GM12872 (cell line): ENCODE data around the gene TRIO.

Experiments used
- TF ChIP-seq, protein P1 (sequence below): IDR thresholded peaks from 3 replicates; pipeline ENCODE4 v1.5.1; 2011; ENCODE audit warnings: low read depth, mild to moderate bottlenecking, low read length, moderate library complexity; ENCODE audit not compliant: insufficient read depth

TRIO gene

DNA sequence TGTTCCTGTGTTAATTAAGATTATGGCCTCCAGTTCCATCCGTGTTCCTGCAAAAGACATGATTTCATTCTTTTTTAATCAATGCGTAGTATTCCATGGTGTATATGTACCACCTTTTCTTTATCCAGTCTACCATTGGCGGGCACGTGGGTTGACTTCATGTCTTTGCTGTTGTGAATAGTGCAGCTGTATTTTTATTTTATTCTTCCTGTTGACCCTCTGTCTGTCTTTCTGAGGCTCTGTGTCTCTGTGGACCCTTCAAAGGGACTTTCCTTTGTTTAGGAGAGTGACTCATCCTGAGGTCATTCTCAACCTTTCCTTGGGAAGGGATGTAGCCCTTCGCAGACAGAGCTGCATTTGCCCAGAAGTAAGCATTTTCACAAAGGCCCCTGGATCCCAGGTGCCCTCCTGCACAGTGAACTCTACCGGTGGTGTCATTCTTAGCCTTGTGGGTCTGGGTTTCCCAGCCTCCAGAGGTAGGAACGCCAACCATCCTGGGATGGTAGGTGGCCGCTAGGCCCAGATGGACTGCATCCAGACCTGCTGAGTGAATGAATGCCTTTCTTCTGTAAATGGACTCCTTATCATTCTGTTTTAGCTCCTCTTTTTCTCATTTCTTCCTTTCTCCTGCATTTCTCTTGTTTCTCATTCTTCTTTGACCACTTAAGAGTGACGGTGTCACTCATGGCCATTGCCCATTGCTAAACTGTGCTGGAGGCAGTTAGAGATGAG lies 22.4 kb downstream of the TRIO start:
- TF ChIP-seq, protein P1, sequence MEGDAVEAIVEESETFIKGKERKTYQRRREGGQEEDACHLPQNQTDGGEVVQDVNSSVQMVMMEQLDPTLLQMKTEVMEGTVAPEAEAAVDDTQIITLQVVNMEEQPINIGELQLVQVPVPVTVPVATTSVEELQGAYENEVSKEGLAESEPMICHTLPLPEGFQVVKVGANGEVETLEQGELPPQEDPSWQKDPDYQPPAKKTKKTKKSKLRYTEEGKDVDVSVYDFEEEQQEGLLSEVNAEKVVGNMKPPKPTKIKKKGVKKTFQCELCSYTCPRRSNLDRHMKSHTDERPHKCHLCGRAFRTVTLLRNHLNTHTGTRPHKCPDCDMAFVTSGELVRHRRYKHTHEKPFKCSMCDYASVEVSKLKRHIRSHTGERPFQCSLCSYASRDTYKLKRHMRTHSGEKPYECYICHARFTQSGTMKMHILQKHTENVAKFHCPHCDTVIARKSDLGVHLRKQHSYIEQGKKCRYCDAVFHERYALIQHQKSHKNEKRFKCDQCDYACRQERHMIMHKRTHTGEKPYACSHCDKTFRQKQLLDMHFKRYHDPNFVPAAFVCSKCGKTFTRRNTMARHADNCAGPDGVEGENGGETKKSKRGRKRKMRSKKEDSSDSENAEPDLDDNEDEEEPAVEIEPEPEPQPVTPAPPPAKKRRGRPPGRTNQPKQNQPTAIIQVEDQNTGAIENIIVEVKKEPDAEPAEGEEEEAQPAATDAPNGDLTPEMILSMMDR: no peak

DNA sequence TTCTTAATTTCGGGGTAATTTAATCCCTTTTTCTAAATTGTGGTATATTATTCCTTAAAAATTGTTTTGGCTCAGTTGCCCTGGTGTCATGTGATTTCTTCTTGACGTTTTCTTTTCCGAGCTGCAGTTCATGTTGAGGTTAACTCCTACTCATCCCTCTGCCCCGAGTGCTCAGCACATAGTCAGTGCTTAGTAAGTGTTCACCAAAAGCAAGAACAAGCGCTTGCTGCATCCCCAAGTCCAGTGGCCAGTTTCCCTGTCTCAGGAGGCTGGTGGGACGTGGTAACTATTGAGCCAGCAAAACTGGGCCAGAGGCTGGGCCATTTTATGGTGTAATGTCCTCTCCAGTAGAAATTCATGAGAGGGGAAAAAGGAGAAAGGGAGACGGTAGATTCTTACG lies 23.3 kb downstream of the TRIO start:
- TF ChIP-seq, protein P1: no peak

DNA sequence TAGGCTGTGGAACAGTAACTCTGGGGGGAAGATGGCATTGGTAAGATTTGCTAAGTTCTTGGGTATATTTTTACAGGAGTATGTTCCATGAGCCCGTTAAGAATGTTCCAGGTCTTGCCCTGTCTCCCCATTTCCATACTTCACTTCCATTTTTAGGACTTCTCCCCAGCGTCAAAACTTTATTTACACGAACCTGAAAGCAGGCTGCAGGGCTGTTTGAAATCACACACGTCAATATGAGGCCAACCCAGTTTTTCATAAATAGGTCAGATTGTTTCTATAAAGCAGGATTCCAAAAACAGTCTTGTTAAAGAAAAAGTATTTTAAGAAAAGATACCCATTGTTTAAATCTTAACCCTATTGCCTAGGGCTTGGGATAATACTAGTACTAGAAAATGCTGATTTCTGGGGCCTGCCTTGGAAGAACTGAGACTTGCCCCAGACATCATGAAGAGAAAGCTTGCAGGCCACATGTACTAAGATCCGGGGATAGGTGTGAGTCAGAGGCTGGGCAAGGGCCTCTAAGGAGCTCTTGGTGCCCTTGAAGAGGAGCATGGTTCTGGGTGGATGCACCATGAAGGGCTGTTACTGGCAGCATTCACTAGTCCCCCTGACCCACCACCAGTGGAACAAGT lies 24.2 kb downstream of the TRIO start:
- TF ChIP-seq, protein P1: no peak

DNA sequence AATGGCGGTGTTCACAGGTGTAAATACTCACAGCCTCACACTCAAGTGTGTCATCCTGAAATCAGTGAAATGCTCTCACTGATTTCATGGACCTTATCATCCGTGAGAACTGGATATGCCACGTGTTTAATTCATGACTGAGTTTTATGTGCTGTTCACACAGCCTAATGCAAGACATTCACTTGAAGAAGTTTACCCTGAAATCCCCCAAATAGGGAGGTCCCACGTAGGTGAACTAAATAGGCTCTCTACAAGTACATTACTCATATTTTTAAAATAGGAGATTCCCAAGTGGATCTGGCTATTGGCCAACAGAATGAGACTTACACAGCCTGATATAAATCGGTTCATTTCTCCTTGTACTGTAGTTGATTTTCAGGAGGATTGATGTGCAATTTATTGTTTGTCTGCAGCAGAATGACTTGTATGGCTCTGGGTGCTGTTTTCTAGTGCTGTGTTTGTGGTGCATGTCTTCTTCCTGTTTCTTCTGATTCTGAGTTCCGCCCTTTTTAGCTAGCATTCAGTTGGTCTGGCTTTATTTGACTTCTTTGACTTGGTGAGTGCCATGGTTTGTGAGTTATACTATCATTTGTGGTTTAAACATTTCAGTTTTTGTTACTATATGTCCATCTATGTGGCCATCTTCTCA lies 25.1 kb downstream of the TRIO start:
- TF ChIP-seq, protein P1: no peak

DNA sequence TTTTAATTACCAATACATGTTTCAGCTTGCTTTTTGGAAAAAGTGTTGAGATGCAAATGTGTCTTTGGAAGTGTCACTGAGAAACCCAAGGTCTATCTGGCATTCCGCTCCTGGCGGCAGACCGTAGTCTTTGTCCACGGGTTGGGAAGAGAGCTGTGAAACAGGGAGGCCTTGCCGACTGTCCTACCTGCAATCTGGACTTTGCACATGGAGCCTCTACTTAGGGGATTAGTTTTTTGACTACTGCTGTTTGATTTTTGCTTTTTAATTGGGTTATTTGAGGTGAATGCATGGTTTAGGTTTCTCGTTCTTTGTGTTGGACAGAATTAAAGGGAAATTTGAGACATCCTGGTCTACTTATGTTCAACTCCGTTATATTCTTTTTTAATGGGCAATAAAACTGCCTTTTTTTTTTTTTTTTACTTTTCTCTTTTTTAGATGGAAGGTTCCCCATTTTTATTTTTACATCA lies 25.7 kb downstream of the TRIO start:
- TF ChIP-seq, protein P1: no peak

DNA sequence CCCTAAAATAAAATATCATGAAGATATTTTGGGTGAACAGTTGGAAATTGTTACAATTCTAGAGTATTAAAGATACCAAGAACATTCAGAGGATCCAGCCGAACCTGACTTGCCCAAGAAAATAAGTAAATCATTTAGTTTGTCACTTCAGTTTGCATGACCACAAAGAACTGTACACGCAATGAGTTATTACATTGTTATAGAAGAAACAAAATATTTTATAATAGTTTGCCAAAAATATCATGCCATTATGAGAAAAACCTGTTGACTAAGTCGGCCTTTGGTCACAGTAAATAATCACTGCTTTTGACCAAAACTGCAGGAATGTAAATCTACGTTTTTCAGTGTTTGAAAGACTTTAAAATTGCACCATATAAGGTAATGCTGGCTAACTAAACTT lies 27.9 kb downstream of the TRIO start:
- TF ChIP-seq, protein P1: no peak

DNA sequence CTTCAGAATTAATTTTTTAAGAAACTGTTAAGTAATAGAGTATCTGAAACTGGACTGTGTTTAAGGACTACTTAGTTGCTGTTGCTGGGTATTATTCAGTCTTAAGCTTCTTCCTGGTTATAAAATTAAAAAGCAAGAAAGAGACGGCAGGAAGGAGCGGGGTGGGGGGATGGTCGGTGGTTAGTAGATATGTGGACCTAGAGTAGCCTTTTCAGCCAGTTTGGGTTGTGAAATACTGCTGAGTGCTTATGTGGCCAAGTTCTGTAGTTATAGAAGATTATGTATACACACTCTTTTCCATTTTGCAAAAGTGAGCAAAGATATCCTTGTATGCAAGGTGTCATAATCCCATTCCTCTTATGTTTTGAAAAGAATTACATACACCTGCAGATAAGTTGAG lies 28.5 kb downstream of the TRIO start:
- TF ChIP-seq, protein P1: no peak
